GM21367 (cell line): Measurements from ENCODE around the gene INHBA.
A peak's percentile ranks its signal among the peaks of the same experiment; 100 is the strongest.

Source experiments
- ATAC-seq: cut with Tn5 transposase; IDR thresholded peaks from one replicate; pipeline ENCODE4 v1.9.1; 2021; ENCODE audit not compliant: unreplicated experiment

INHBA gene

DNA sequence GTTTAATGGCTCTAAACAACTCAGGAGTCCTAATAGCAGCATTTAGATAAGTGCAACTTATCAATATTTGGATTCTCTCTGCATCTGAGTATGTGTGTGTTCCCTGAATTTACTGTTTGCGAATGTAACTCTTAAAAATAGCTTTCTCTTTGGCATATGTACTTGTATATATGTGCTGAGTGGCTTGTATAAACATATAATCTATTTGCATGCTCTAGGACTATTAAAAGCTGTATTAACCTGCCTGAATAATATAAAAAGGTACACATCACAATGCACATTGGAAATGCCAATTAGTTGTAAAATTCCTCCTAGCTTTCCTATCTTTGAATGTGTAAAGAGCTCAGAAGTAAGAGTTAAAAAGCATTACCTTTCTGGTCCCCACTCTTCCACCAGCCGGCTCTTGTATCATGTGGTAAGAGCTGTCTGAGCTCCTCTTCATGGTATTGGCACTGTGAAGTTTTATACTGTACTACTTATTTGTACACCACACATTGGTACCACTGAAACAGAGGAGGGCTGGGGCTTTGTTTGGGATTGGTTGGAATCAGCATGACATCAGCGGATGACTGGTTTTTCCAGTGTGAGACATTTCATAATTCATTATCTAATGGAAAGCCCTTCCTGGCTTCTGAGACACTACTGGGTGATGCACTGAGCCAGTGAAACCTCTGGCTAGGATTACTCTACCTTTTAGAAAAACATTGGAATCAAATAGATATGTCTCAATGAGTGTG, at the start of gene INHBA:
Gene INHBA, minus strand, starts transcription at position 456 of the 737 bp plus-strand sequence. CDS start 2,716 bp downstream, outside the sequence.
- ATAC-seq, result no peak

DNA sequence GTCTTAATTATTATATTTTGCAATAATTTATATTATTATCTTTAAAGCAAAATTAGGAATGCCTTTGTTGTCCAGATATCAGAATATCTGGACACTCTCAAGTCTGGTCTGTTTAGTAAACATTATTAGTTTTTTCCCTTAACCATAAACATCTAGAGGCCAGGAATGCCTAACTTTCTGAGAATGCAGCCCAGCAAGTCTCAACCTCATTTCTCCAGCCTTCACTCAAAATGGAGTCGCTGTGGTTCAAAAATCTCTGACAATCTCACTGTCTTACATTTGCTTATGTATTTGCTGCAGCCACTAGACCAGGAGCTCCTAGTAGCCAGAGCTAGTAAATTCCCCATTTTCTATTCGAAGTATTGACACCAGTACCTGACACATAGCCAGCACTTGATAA, 49.7 kb upstream of the INHBA start:
- no peak for ATAC-seq

DNA sequence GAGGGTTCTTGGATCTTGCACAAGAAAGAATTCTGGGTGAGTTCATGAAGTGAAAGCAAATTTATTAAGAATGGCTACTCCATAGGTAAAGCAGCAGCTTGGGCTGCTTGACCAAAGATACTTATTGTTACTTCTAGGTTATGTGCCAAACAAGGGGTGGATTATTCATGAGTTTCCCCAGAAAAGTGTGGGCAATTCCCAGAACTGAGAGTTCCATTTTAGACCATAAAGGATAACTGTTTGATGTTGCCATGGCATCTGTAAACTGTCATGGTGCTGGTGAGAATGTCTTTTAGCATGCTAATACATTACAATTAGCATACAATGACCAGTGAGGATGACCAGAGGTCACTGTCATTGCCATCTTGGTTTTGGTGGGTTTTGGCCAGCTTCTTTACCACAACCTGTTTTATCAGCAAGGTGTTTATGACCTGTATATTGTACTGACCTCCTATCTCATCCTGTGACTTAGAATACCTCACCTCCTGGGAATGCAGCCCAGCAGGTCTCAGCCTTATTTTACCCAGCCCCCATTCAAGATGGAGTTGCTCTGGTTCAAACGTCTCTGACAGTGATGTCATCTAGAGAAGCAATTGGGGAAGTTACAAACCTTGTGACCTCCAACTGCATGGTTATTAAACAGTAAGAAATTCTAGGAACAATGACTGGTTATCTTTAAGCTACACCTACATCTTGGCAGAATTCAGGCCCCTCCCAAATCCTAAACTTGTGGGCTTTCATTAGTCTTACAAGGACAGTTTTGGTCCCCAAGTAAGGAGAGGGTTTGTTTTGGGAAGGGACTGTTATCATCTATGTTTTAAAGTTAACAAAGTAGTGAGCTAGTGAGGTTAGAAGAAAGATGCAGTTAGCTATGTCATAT, 48.0 kb upstream of the INHBA start:
- no peak for ATAC-seq

DNA sequence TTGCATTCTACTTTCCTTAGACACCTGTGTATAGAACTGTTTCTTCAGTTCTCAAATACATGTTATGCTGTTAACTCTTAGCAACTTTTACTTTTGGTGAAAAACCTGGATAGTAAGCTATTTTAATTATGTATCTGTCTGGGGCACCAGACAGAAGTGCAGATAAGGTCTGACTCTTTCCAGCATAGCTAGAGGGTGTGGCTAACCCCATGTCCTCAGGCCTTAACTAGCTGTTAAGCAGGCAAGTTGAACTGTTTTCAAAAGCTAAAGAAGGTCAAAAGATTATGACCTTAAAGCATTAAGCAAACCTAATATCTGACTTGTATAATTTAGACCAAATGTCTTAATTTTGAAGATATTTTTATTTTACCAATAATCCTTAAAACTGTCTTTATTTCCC, 45.1 kb upstream of the INHBA start:
- ATAC-seq, result no peak

- ATAC-seq, result no peak
These were observed 42.6 kb upstream of the INHBA start for GRCh38 chr7:41745451-41745850.

DNA sequence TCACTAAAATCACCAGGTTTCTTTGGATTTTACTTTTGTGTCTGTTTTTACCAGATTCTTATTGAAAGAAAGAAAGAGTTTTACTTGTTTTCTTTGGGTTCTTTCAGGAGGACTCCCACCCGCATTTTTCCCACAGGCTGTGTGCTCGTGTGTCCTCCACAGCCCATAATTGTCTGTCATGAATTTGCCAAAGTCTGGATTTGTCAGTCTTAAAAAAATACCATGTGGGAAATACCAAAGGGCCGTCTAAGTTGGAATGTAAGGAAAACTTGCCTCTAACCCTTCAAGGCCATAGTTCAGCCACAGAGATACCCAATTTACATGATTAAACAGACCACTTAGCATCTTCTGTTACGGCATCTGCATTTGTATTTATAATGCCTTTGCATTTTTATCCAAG, 41.3 kb upstream of the INHBA start:
- no peak for ATAC-seq

GRCh38 chr7:41742401-41743020, 39.6 kb upstream of the INHBA start:
- no peak for ATAC-seq

GRCh38 chr7:41738806-41739205, 35.9 kb upstream of the INHBA start:
- ATAC-seq, result no peak

GRCh38 chr7:41738336-41738735, 35.4 kb upstream of the INHBA start:
- no peak for ATAC-seq

- ATAC-seq, result no peak
These were observed 32.3 kb upstream of the INHBA start for GRCh38 chr7:41735206-41735605.

DNA sequence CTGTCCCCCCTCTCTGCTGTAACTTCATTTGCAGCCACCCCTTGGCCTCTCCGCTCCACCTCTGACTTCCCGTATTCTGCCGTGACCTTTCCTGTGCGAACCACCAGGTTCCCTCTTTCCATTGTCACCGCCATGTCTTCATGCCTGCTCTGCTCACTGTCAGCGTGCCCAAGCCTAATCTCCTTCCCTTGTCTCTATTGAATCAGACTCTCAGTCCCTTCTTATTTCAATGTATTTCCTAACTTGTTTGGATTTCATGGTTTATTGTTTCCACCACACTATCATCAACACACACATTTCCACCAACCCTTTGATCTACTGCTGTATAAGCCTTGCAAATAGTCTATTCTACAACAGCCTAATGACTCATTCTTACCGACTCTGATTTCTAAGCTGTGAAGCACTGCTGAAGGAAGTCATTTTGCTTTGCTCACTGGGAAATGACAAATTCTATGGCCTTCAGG, 30.0 kb upstream of the INHBA start:
- no peak for ATAC-seq

DNA sequence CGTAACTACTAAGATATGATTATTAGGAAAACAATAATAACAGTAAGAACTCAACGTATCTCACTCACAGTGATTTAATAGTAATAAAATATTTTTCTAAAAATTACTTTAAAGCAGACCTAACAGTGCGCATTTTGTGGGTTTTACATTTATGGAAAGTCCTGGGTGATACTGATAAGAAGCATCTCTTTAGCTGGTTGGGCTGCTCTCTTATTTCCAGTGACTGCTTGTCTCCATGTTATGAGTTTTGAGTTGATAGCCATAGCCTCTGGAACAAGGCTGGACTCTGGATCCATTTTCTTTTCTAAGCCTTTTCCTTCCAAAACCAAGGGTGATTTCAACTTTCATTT, 29.5 kb upstream of the INHBA start:
- ATAC-seq, result no peak

DNA sequence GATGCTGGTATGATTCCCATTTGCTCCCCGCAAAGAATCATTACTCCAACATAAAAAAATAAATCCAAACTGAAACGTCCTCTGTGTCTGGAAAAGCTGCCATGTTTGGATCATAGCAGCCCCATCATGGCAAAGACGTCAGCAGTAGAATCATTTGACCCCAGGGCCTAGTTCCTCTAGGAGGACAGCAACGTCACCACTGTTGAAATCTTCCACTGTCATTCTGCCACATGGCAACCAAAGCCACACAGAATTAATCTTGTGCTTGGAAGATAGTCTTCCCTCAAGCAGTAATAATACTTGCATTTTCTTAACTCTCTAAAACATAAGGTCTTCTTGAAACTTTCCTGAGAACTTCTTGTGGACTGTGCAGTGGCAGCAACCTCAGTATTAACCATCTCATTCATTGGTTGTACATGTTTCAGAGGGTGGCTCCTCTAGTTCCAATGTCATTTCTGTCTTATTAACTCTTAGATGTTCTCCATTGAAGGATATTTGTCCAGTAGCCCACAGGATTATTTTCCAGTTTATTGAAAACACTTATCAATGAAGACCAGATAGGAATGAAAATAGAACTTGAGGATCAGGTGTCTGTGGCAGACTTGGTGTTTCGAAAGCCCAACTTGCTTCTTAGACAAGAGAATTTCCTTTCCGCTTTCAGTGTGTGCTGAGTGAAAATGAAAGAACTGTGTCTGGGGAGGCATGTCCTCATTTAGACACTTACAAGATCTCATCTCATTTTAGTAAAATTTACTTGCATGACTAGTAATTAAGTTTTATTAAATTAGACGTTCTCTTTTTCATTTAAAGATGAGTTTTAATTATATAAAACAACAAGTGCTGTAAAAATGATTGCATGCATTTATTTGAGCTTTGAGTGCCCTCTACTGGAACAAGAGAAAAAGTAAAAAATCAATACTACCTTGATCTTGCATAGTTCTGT, 28.9 kb upstream of the INHBA start:
- peak; percentile 97 for ATAC-seq

DNA sequence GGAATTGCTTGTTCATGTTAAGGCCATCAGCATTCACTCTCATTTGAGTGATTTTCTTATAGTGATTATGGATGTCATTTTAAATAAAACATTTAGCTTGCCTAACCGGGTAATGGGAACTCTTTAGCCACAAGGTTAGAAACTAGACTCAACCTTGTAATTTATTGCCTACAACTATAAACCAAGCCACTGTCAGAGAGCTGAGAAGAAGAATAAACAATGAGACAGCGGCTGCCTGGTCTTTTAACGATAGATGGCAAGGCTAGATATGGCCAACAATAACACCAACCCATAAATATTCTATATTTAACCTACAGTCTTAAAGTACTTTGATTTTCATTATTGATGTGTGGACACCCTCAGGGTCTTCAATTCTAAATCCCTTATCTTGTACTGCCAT, 27.8 kb upstream of the INHBA start:
- ATAC-seq, result no peak

DNA sequence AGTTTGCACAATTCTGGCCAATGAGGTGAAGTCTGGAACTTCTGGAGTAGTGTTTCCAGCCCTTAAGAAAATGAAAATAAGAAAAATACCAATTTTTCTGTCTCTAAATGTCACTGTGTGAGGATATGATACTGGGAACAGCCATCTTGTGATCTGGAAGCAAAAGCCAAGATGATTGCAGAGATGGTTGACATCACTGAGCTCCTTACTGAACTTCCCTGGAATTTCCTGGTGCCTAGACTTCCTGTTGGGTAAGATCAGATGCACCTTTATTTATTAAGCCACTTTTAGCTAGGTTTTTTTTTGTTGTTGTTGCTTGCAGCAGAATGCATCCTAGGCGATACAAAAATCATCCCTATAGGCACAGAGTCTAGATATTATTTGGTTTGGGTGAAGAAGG, 27.3 kb upstream of the INHBA start:
- ATAC-seq, result no peak

- ATAC-seq, result no peak
These were observed 26.2 kb upstream of the INHBA start for GRCh38 chr7:41729059-41729458.

GRCh38 chr7:41725013-41725412, 22.1 kb upstream of the INHBA start:
- no peak for ATAC-seq

DNA sequence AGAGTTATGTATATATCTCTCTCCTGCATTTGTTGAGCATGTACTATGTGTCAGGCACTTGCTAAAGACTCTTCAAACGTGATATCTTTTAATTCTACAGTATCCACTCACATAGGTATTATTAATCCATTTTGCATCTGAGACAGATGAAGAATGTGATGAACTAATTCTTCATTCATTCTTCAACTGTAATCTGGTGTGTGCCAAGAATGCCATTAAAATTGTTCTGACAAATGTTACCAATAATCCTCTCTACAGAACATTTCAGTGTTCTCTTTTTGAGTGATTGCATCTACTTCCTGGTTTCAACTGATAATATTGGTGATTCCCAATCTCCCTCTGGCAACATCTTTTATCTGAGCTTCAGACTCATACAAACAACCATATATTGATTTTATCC, 18.0 kb upstream of the INHBA start:
- no peak for ATAC-seq

- no peak for ATAC-seq
These were observed 17.2 kb upstream of the INHBA start for GRCh38 chr7:41720046-41720445.

GRCh38 chr7:41716691-41717090, 13.8 kb upstream of the INHBA start:
- ATAC-seq, result no peak

DNA sequence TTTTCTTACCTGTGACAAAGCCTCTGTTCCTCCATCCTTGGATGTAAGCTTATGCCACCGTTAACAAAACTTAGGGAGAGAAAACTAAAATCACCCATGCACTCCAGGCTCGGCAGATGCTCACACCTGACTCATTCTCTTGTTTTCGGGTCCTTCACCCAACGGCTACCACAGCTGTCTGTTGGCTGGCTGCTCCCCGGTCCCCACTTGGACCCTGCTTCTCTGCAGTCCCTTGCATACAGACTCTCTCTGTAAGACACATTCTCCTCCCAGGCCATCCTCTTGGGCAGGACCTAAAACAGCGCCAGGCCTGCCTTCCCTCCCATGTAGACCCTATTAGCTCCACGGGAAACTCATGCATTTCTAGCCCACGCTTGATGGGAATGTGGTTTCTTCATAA, 12.1 kb upstream of the INHBA start:
- ATAC-seq, result no peak
